HepG2 (cell line): ENCODE results near the gene BTBD19. TPM values are rescaled to one million over a fixed set of nuclear protein-coding genes. Genes with fewer than 3 reads are reported as not detected.

Source experiments
- CSRNP2 ChIP-seq: sonication (generic); formaldehyde crosslinking; conservative IDR thresholded peaks from 2 replicates; pipeline ENCODE4 v1.8.0; 2022; ENCODE audit warnings: low read depth, missing genetic modification reagents
- DPF2 ChIP-seq: sonication (generic); formaldehyde crosslinking; IDR thresholded peaks from 2 replicates; pipeline ENCODE4 v1.4.0; 2020; ENCODE audit warnings: mild to moderate bottlenecking, low read depth, missing genetic modification reagents, borderline replicate concordance
- EHMT2 ChIP-seq: fragments of 200-600 bp; sonication (generic); IDR thresholded peaks from 2 replicates; pipeline ENCODE4 v1.7.0; 2017; ENCODE audit warnings: antibody characterized with exemption, low read depth, low read length, borderline replicate concordance
- KDM5A ChIP-seq: fragments of 200-600 bp; sonication (generic); IDR thresholded peaks from 2 replicates; pipeline ENCODE4 v1.7.0; 2018; ENCODE audit warnings: antibody characterized with exemption, mild to moderate bottlenecking, low read length, borderline replicate concordance
- LRRFIP1 ChIP-seq: sonication (generic); formaldehyde crosslinking; conservative IDR thresholded peaks from 2 replicates; pipeline ENCODE4 v1.4.0; 2020; ENCODE audit warnings: missing genetic modification reagents
- PTBP1 ChIP-seq: fragments of 200-400 bp; formaldehyde crosslinking; IDR thresholded peaks from 2 replicates; pipeline ENCODE4 v1.6.1; 2018; ENCODE audit warnings: low read length, low read depth; ENCODE audit not compliant: poor library complexity, severe bottlenecking
- RBM22 ChIP-seq: fragments of 200-400 bp; formaldehyde crosslinking; optimal IDR thresholded peaks from 2 replicates; pipeline ENCODE3; 2017; ENCODE audit warnings: mild to moderate bottlenecking, low read length, moderate library complexity
- REL ChIP-seq: sonication (generic); formaldehyde crosslinking; conservative IDR thresholded peaks from 2 replicates; pipeline ENCODE4 v1.8.0; 2022; ENCODE audit warnings: mild to moderate bottlenecking, missing genetic modification reagents, moderate library complexity
- REST ChIP-seq, 2 experiments: IDR thresholded peaks; 2 replicates each; pipeline ENCODE4 v1.6.1; 2011 to 2012; ENCODE audit warnings: low read length in 2 of 2, borderline replicate concordance in 1 of 2, low read depth in 1 of 2, mild to moderate bottlenecking in 1 of 2, moderate library complexity in 1 of 2
- SOX13 ChIP-seq, 3 experiments: fragments of 450-650 bp in 1 of 3; sonication (generic) in 1 of 3; formaldehyde crosslinking in 1 of 3; IDR thresholded peaks in 2 of 3; conservative IDR thresholded peaks in 1 of 3; 2 replicates each; pipeline versions ENCODE4 v1.5.0 to v1.6.1; 2016 to 2020; ENCODE audit warnings: antibody characterized with exemption in 1 of 3, mild to moderate bottlenecking in 1 of 3, missing compliant biosample characterization in 1 of 3, missing genetic modification reagents in 1 of 3, moderate library complexity in 1 of 3
- SOX6 ChIP-seq, 2 experiments: fragments of 450-650 bp in 1 of 2; sonication (generic) in 1 of 2; formaldehyde crosslinking in 1 of 2; IDR thresholded peaks; 2 replicates each; pipeline versions ENCODE4 v1.4.0 to v1.6.1; 2017 to 2020; ENCODE audit warnings: antibody characterized with exemption in 1 of 2, mild to moderate bottlenecking in 1 of 2, missing genetic modification reagents in 1 of 2
- STAT5B ChIP-seq: sonication (generic); formaldehyde crosslinking; IDR thresholded peaks from 2 replicates; pipeline ENCODE4 v1.4.0; 2020; ENCODE audit warnings: missing genetic modification reagents
- XRCC5 ChIP-seq: fragments of 200-400 bp; formaldehyde crosslinking; optimal IDR thresholded peaks from 2 replicates; pipeline ENCODE3; 2017; ENCODE audit warnings: mild to moderate bottlenecking, low read length
- YEATS4 ChIP-seq: sonication (generic); formaldehyde crosslinking; IDR thresholded peaks from 2 replicates; pipeline ENCODE4 v1.4.0; 2020; ENCODE audit warnings: missing genetic modification reagents, borderline replicate concordance
- ZNF337 ChIP-seq: sonication (generic); formaldehyde crosslinking; IDR thresholded peaks from 2 replicates; pipeline ENCODE4 v1.5.1; 2020; ENCODE audit warnings: missing genetic modification reagents, low read depth, mild to moderate bottlenecking, borderline replicate concordance
- ZNF367 ChIP-seq: sonication (generic); formaldehyde crosslinking; IDR thresholded peaks from 2 replicates; pipeline ENCODE4 v1.4.0; 2020; ENCODE audit warnings: missing genetic modification reagents, borderline replicate concordance
- ZNF562 ChIP-seq: sonication (generic); formaldehyde crosslinking; IDR thresholded peaks from 2 replicates; pipeline ENCODE4 v1.8.0; 2022; ENCODE audit warnings: missing genetic modification reagents, borderline replicate concordance
- ZNF768 ChIP-seq: sonication (generic); formaldehyde crosslinking; IDR thresholded peaks from 2 replicates; pipeline ENCODE4 v1.4.0; 2020; ENCODE audit warnings: missing genetic modification reagents
- ZSCAN20 ChIP-seq: sonication (generic); formaldehyde crosslinking; IDR thresholded peaks from 2 replicates; pipeline ENCODE4 v1.4.0; 2020; ENCODE audit warnings: missing genetic modification reagents, mild to moderate bottlenecking, borderline replicate concordance
- polyA plus RNA-seq, 8 experiments: library from polyadenylated mRNA; depleted of rRNA in 3 of 8; stranded (reverse) in 7 of 8; unstranded in 1 of 8; fragments of >200 nt; fragmentation: Illumina TruSeq in 4 of 8; extraction: Trizol in 4 of 8; gene quantifications; 2 replicates each; pipeline versions ENCODE4 v1.2.1 to v1.2.3, GENCODE V29; 2011 to 2016; ENCODE audit warnings: low read depth in 4 of 8, missing spikeins in 1 of 8, mixed read lengths in 1 of 8; ENCODE audit not compliant: insufficient read depth in 1 of 8
- total RNA-seq, 5 experiments: library from RNA; depleted of rRNA; stranded (reverse); fragments of >200 nt; fragmentation: Illumina TruSeq; extraction: Trizol; gene quantifications; 2 replicates each; pipeline ENCODE4 v1.2.3, GENCODE V29; 2016; ENCODE audit warnings: low read depth in 1 of 5

The BTBD19 gene
- total and polyA plus RNA-seq, 2 of the 13 experiments (the other 11 are each of a cell fraction or from before 2014, with no cell fraction given), result 2.7 to 6.7 TPM

GRCh38 chr1:44784094-44785028, 24.0 kb upstream of the BTBD19 start (continued):
- TF ChIP-seq SOX13 (IDR thresholded peaks at IDR 0.05), result no peak
- TF ChIP-seq SOX13 (CRISPR knock-in tag; conservative IDR thresholded peaks at IDR 0.05 in 1 of 2, IDR thresholded peaks at IDR 0.05 in 1 of 2), result peak in 1 of 2 experiments; percentile 11; a peak in 1 of 4 replicates
- TF ChIP-seq XRCC5, result no peak
- TF ChIP-seq ZNF337 (CRISPR knock-in tag), result peak; percentile 2; the same call in 1 of the 2 replicates
- TF ChIP-seq ZNF768 (CRISPR knock-in tag), result peak; percentile 72; the same call in 1 of the 2 replicates
- no peak for TF ChIP-seq RBM22
- TF ChIP-seq PTBP1, result no peak
- TF ChIP-seq KDM5A, result no peak
- no peak for TF ChIP-seq ZNF562
- TF ChIP-seq SOX6 (IDR thresholded peaks at IDR 0.05), result no peak
- no peak for TF ChIP-seq SOX6 (CRISPR knock-in tag; IDR thresholded peaks at IDR 0.05)
- no peak for TF ChIP-seq EHMT2
- no peak for TF ChIP-seq CSRNP2 (CRISPR knock-in tag)
- TF ChIP-seq YEATS4 (CRISPR knock-in tag), result peak; percentile 82
- TF ChIP-seq STAT5B (CRISPR knock-in tag), result no peak
- TF ChIP-seq REL (CRISPR knock-in tag), result no peak
- TF ChIP-seq ZNF367 (CRISPR knock-in tag), result no peak; the same call in 1 of the 2 replicates
- no peak for TF ChIP-seq REST (IDR thresholded peaks at IDR 0.05; ENCODE audit: borderline replicate concordance in 1 of 2, low read depth in 1 of 2, low read length in 2 of 2)
- no peak for TF ChIP-seq LRRFIP1 (CRISPR knock-in tag)
- TF ChIP-seq DPF2 (CRISPR knock-in tag), result no peak
- TF ChIP-seq ZSCAN20 (CRISPR knock-in tag), result no peak; the same call in 1 of the 2 replicates
